ENCODE results near the gene SH2D3A. TPM values are rescaled to one million over a fixed set of nuclear protein-coding genes. Genes with fewer than 3 reads are reported as not detected.

Gene SH2D3A
- 0.61 TPM in 1 of 2 replicates, not detected in the other for total RNA-seq

GRCh38 chr19:6767357-6768235 lies at the start of gene SH2D3A:
Gene SH2D3A, minus strand, starts transcription at chr19:6767435. Its CDS starts 3,687 bp downstream, at chr19:6763748.

GRCh38 chr19:6772028-6772865 lies 5.0 kb upstream of the SH2D3A start, which contains the start of gene VAV1:
Gene VAV1, plus strand, starts transcription at chr19:6772708. Its CDS starts 100 bp downstream, at chr19:6772808.

DNA sequence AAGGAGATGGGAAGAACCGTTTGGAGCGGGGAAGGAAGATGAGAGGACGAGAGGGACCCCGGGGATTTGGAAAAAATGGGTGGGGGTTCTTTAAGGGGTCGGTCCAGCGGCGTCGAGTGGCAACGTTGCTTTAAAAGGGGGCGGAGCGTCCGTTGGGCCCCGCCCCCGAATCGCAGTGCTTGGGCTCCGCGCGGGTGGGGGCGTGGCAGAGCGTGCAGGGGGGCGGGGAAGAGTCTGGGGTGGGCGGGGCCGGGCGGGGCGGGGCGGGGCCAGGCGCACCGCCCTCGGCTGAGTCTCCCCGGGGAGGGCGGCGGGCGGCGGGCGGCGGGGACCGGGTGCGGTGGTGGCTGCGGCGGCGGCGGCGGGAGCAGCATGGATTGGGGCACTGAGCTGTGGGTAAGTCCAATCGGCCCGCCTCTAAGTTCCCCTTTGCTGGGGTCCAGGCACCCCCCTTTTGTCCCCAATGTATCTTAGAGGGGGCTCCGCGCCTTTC lies 27.8 kb downstream of the SH2D3A start, which contains the start of gene TRIP10:
Gene TRIP10, plus strand, starts transcription at position 291 of the 493 bp plus-strand sequence. Its CDS starts 82 bp downstream, at position 373.

GRCh38 chr19:6737284-6737872 lies 29.9 kb downstream of the SH2D3A start, which contains the start of gene GPR108:
Gene GPR108, minus strand, starts transcription at chr19:6737580. Its CDS starts 4 bp downstream, at chr19:6737576.

DNA sequence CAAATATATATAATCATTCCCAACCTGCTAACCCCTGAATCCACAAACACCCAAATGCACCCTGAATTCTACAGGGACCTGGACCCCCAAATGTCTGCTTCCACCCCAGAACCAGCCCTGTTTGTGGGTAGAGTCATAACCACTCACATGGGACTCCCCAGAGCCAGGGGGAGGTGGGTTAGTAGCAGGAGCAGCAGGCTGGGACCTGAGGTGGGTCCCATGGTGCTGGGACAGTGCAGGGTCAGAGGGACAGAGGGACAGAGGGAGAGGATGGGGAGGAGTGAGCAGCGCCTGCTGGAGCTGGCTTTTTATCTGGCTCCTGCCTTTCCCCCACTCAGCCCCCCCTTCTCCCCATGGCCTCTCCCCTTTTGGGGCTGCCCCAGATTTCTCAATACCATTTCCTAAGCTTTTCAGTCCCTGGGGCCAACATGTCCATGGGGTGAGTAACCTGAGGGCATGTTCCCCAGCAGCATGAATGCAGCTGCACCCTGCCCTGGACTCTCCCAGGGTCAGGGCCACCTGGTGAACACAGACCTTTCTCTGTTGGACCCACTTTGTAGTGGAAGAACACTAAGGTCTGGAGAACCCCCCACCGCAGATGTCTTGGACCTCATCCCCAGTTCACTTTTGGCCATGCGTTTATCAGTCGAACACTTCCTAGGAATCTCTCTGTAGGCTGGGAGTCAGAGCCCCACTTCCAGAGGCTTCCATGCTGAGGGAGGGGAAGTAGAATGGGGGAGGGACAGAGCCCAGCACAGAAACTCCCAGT lies 46.7 kb downstream of the SH2D3A start, which contains the start of gene C3:
Gene C3, minus strand, starts transcription at position 282 of the 769 bp plus-strand sequence. Its CDS starts 61 bp downstream, at position 221.

Other genes with a start within 250 kb of the SH2D3A start
- gene TNFSF9, start 236.4 kb downstream of the SH2D3A start, total RNA-seq: 0.30 and 0.65 TPM in 2 replicates
- not detected in 2 replicates for gene CD70, start 176.3 kb downstream of the SH2D3A start, total RNA-seq
- gene TNFSF14, start 97.3 kb downstream of the SH2D3A start, total RNA-seq: not detected in 2 replicates
- gene C3, start 46.8 kb downstream of the SH2D3A start, total RNA-seq: 0.15 and 0.32 TPM in 2 replicates
- gene GPR108, start 29.9 kb downstream of the SH2D3A start, total RNA-seq: 35.7 and 40.6 TPM in 2 replicates
- gene TRIP10, start 27.8 kb downstream of the SH2D3A start, total RNA-seq: 43.9 and 48.0 TPM in 2 replicates
- gene VAV1, start 5.3 kb upstream of the SH2D3A start, total RNA-seq: not detected in 2 replicates
- gene ADGRE1, start 120.1 kb upstream of the SH2D3A start, total RNA-seq: not detected in 2 replicates

Measured in epithelial cell of umbilical artery (primary cell).